ENCODE measurements around the gene NIN. TPM values are rescaled to one million over a fixed set of nuclear protein-coding genes. Genes with fewer than 3 reads are reported as not detected.

The NIN gene
- total RNA-seq, 6 experiments from 2014 or later = 43.7 to 66.3 (median 57.4) TPM

DNA sequence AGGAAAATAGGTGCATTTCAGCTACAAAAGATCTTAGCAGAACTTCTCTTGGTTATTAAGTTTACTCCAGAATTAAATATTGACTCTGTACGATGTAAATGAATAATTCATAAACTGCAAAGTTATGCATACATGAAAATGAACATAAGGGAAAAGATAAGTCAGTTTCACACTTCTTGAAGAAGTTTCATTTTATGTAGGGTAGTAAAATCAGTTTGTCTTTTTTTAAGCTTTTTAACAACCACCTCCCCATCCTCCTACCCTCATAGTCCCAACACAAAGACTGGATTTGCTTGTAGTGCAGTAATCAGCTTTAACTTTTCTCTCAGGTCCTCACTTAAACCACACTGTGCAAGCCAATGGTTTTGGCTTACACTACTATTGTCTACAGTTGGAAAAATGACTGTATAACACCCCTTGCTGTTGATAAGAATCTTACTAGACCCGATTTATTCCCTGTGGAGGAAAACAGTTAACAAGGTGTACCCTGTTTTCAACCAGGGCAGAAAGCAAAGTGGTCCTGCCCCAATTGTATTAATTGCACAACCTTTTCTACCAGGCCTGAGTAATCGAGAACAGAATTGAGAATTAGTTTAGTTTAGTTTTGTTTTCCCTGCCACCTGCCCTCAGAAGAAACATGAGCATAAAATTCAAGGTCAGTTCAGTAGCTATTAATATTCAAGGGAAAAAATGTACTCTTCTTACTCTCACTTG is 44.1 kb downstream of the NIN start:
- TF ChIP-seq, protein P1, sequence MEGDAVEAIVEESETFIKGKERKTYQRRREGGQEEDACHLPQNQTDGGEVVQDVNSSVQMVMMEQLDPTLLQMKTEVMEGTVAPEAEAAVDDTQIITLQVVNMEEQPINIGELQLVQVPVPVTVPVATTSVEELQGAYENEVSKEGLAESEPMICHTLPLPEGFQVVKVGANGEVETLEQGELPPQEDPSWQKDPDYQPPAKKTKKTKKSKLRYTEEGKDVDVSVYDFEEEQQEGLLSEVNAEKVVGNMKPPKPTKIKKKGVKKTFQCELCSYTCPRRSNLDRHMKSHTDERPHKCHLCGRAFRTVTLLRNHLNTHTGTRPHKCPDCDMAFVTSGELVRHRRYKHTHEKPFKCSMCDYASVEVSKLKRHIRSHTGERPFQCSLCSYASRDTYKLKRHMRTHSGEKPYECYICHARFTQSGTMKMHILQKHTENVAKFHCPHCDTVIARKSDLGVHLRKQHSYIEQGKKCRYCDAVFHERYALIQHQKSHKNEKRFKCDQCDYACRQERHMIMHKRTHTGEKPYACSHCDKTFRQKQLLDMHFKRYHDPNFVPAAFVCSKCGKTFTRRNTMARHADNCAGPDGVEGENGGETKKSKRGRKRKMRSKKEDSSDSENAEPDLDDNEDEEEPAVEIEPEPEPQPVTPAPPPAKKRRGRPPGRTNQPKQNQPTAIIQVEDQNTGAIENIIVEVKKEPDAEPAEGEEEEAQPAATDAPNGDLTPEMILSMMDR (IDR thresholded peaks at IDR 0.05) = no peak
- Mint-ChIP-seq H3K4me1 (ENCODE audit: low read depth) (peaks cover 27% of the 10 kb centered on the region), H3K36me3 (ENCODE audit: low read depth) (peaks cover 3% of the 10 kb centered on the region; the same call in 1 of the 2 replicates), H3K4me3 (no peak overlapping the region), H3K27ac (no peak overlapping the region), H3K9me3 (no peaks in the 10 kb centered on the region), H3K27me3 (ENCODE audit: insufficient read depth) (no peaks in the 10 kb centered on the region)
- DNase-seq = no peak

DNA sequence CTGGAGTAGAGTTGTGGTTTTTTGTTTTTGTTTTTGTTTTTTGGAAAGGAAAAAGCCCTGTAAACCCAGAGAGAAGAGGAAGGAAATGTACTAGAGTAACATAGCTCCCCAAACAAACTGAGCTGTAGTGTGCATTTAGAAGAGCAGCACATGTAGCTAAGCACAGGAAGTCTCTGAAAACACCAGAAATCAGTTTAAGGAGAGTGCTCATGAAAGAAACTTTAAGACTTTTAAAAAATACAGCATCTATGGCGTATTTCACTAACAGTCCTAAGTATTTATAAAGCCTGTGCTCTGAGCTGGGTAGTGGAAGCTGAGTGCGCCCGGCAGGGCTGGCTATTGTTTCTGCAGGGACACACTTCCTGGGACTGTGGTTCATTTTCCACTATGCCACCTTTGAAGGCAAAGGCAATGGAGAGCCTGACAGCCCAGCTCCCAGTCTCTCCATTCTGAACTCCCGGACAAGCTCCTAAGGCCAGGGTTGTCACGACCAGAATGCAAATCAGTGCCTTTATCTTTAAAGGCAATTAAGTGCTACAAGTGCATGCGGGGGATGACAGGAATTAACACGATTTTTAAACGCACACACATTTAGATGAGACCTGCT is 45.4 kb downstream of the NIN start:
- no peak overlapping the region for H3K4me3 Mint-ChIP-seq
- TF ChIP-seq, protein P1 (IDR thresholded peaks at IDR 0.05) = no peak

DNA sequence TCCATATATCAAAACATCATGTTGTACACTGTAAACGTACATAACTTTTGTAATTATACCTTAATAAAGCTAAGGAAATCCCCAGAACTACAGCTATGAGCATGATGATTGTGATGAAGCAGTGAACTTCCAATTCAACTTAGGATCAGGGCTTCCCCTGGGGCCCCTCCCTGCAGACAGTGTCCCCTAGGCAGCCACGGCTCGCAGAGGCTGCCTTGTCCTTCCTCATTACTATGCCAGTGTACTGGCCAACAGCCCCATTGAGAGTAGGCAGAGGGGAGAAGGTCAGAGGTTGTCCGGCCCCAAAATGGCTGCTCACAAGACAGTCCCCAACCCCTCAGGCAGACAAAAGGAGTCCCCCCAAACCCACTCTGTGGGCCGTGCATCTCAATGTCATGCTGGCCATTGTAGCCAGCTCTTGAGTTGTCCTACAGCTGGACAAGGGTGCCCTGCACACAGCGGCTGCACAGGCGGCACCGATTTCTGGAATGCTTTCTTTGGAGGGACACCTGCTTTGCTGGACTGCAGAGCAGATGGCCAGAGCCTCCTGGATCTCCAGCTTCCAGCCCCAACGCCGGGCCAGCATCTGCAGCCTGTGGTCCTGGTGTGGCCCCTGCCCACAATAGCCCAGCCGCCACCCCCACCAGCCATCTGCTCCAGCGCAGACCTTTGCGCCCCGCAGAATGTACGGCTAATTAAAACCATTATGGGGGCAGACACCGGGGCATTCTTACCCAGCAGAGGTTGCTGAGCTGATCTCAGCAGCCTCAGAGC is 46.1 kb downstream of the NIN start:
- TF ChIP-seq, protein P1 (IDR thresholded peaks at IDR 0.05) = no peak
- Mint-ChIP-seq H3K9me3 (no peaks in the 10 kb centered on the region), H3K4me3 (no peak overlapping the region), H3K36me3 (ENCODE audit: low read depth) (no peaks in the 10 kb centered on the region; the same call in 1 of the 2 replicates), H3K27me3 (ENCODE audit: insufficient read depth) (no peaks in the 10 kb centered on the region), H3K4me1 (ENCODE audit: low read depth) (peaks cover 12% of the 10 kb centered on the region; the same call in 1 of the 2 replicates), H3K27ac (no peak overlapping the region)
- DNase-seq = no peak

More for the DNA sequence above, 45.4 kb downstream of the NIN start:
- Mint-ChIP-seq H3K36me3 (ENCODE audit: low read depth) (no peaks in the 10 kb centered on the region; the same call in 1 of the 2 replicates), H3K9me3 (no peaks in the 10 kb centered on the region), H3K4me1 (ENCODE audit: low read depth) (peaks cover 17% of the 10 kb centered on the region), H3K27ac (no peak overlapping the region), H3K27me3 (ENCODE audit: insufficient read depth) (no peaks in the 10 kb centered on the region)
- DNase-seq = no peak

DNA sequence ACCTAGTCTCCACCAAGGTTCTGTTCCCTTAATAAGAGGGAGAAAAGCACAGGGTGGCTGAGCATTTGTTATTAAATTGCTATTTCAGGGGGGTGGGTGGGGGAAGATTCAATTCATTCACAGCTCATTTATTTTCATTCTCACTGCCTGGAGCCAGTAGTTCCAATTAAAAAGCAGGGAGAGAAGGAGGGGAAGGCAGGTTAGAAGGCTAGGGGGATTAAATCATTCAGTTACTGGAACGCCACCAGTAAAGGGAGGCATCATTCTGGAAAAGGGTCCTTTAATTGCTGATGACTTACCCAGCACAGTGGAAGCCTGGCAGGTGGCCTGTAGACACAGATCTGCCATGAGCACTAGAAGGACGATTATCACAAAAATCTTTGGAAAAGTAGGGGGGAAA is 47.4 kb downstream of the NIN start:
- Mint-ChIP-seq H3K9me3 (no peaks in the 10 kb centered on the region), H3K27ac (no peak overlapping the region), H3K36me3 (ENCODE audit: low read depth) (no peaks in the 10 kb centered on the region; the same call in 1 of the 2 replicates), H3K4me3 (no peak overlapping the region), H3K27me3 (ENCODE audit: insufficient read depth) (no peaks in the 10 kb centered on the region), H3K4me1 (ENCODE audit: low read depth) (peaks cover 21% of the 10 kb centered on the region)
- DNase-seq = no peak
- TF ChIP-seq, protein P1 (IDR thresholded peaks at IDR 0.05) = no peak

DNA sequence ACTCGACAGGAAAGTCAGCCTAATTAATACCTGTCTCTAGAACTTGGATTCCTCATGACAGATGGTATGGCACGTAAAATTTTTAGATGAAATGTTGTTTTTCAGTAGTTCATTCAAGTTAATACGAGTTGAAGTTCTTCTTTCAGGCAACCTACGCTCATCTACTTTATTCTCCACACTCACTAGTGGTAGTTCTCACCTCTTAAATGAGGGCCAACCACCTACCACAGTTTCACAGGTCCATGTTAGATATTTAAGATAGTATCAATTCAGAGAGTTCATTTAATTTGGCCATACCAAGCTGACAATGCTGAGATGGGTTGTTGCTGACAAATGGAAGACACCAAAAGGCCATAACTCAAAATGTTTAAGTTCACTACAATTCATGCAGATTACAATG is 50.6 kb downstream of the NIN start:
- TF ChIP-seq, protein P1 (IDR thresholded peaks at IDR 0.05) = no peak
- Mint-ChIP-seq H3K27ac (no peak overlapping the region), H3K9me3 (no peaks in the 10 kb centered on the region)

More for the DNA sequence above, 50.6 kb downstream of the NIN start:
- no peaks in the 10 kb centered on the region for H3K27me3 Mint-ChIP-seq (ENCODE audit: insufficient read depth)
- peaks cover 29% of the 10 kb centered on the region for H3K4me1 Mint-ChIP-seq (ENCODE audit: low read depth)
- H3K4me3 Mint-ChIP-seq = no peak overlapping the region
- H3K36me3 Mint-ChIP-seq (ENCODE audit: low read depth) = peaks cover 6% of the 10 kb centered on the region; the same call in 1 of the 2 replicates
- DNase-seq = no peak
